ENCODE data around the gene PLCL1.

Gene PLCL1

DNA sequence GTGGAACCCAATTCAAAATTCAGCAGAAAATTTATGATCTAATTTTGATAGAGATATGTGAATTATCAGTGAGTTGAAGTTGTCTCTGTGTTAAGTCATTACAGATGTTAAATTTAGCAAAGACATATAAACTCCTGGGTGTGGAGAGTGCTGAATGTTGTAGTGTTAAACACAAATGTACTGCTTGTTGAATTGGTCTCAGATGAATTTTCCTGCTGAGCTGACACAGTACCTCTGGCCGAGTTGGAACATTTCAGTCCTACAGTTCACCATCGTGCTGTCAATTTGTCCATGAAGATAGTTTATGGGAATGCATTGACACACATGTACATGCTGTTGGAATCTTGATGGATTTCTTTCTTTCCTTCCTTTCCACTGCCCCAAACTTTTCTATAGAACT is 255.9 kb downstream of the PLCL1 start:
- DNase-seq (ENCODE audit: low spot score), result no peak

DNA sequence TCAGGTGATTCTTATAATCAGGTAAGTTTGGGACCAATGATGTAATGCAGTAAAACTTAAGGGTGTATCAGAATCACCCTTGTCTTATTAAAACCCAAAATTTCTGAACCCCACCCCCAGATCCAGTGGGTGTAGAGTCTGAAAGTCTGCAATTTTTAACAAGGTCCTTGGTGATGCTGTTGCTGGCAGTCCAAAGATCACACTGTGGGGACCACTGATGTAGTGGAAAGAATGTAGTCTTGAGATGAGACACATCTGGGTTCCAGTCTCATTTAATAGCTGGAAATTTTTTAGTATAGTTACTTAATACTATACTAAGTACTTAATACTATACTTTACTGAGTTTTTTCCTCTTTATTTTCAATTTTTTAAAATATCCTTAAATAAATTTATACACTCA is 258.4 kb downstream of the PLCL1 start:
- no peak for DNase-seq (ENCODE audit: low spot score)

DNA sequence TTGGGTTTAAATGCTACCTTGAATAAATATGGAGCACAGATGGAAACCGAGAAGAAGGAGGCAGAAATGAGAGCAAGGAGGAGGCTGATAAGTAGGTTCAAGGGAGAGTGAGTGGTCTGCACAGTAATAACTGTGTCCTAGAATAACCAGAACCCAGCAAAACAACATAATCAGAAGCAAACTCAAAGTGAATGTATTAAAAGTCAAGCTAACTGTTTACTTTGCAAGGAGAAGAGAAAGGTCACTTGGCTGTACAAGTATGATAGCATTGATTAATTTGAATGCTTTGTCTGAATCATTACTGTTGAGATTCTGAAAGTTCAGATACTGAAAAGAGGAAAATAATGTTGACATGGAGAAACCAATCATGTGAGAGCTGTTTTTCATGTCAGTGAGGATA is 258.8 kb downstream of the PLCL1 start:
- DNase-seq (ENCODE audit: low spot score), result no peak

DNA sequence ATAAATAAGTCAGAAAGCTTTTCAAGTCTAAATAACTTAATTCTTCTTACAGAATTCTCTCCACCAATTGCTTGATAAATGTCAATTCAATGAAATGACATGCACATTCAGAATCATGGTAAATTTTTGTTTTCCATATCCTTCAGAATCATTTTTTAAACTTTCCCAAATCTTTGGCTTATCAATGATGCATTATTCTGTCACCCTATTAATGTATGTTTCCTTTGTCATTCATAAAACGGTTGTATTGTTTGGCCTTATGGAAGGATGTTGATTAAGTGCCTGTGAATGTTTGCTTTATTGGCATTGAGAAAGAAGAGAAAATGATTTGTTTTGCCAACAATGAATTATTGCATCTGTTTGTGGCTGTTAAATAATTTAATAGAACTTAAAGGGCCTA is 260.9 kb downstream of the PLCL1 start:
- DNase-seq (ENCODE audit: low spot score), result no peak

DNA sequence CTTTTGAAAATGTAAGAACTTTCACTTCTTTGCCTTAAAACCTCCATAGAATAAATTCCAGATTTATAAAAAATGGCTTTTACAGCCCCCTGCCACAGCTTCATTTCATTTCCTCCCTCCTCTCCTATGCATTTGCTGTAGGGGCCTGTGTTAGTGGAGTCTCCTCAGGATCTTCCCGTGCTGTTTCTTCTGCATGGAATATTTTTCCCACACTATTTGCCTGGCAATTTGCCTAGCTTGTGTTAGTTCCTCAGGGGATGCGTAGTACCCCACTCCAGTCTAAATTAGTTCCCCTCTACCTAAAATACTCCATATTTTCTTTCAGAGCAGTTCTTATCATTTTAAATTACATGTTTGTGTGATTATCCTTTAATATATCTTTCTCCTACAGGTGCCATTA is 262.2 kb downstream of the PLCL1 start:
- DNase-seq (ENCODE audit: low spot score), result no peak

DNA sequence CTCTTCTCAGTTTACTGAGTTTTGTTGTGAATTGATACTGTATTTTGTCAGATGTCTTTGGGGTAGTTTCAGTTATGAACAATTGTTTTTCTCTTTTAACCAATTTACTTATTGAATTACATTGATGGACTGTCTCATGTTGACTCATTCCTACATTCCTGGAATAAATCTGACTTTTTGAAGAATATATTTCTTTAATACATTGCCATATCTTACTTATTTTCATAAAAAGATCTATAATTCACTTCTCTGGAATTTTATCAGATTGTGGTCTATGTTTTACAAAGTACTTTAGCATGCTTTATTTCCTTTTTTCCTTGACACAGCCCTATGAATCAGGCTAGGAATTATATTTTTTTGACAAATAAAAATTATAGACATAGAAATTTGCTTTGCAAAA is 268.3 kb downstream of the PLCL1 start:
- no peak for DNase-seq (ENCODE audit: low spot score)

DNA sequence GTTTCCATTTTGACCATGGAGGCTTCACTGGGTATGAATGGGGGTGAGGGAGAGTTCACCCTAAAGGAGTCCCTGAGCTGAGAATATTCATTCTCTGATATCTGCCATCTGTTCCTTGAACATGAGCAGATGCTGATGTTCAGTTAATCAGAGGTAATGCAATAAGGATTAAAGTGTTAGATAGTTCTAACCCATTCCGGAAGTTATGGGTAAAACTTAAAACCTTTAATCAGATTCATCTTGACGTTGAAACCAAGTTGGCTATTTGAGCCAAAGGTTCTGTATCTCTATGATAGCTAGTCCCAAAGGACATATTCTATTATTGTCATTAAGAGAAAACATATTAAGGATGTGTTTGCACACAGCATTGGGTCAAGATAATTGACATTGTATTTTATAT is 268.9 kb downstream of the PLCL1 start:
- DNase-seq (ENCODE audit: low spot score), result no peak

DNA sequence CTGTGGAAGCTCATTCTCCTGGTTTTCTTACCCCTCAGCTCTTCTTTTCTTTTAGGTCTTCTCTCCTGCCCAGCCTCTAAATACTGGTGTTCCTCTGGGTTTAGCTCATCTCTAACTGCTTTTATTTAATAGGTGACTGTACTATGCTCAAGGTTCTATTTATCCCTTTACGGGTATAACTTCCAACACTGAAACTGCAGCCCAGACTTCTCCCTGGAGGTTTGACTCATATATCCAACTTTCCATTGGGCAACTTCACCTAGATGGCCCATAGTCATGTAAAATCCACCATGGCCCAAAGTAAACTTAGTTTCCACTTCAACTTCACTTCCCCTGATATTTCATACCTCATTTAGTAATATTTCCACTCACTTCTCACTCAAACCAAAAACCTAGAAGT is 273.1 kb downstream of the PLCL1 start:
- no peak for DNase-seq (ENCODE audit: low spot score)

DNA sequence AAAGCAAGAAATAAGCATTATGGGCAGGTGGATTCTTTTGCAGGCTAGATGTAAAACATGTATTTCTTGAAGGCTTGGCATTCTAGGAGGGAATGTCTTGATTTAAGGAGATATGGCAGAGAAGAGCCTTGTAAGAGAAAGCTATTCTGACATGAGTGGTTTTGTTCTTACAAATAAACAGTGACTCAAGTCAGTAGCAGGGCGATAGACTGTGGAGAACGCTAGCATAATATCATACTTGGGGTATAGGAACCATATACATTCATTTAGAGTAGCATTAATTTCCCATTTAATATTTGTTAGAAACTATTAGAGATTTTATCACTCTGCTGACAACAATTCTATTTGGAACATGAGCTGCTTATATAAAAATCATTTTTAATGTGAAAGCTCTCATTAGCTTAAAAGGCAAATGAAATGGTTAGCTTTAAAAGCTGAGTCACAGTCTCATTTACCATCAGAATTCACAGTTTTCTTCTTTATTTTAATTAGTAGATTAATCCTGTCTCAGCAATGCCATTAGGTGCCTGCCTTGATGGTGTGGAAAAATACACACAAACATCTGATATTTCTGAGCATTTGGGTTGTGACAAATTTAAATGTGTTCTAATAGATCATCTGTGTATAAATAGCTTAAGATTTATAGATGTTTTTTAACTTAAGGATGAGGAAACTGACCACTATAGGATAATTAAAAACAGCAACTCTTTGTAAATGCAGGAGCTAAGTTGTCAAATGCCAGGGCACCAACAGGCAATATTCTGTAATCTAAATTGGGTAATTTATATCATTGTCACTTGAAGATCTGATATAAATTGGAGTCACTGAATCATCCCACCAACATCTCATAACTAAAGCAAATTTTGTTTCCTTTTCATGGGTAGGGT is 276.7 kb downstream of the PLCL1 start:
- no peak for DNase-seq (ENCODE audit: low spot score)

DNA sequence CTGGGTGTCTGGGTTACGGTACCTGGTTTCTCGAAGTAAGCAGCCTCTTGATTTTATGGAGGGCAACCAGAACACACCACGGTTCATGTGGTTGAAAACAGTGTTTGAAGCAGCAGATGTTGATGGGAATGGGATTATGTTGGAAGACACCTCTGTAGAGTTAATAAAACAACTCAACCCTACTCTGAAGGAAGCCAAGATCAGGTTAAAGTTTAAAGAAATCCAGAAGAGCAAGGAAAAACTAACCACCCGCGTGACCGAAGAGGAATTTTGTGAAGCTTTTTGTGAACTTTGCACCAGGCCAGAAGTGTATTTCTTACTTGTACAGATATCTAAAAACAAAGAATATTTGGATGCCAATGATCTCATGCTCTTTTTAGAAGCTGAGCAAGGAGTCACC is 279.8 kb downstream of the PLCL1 start:
- no peak for DNase-seq (ENCODE audit: low spot score)

DNA sequence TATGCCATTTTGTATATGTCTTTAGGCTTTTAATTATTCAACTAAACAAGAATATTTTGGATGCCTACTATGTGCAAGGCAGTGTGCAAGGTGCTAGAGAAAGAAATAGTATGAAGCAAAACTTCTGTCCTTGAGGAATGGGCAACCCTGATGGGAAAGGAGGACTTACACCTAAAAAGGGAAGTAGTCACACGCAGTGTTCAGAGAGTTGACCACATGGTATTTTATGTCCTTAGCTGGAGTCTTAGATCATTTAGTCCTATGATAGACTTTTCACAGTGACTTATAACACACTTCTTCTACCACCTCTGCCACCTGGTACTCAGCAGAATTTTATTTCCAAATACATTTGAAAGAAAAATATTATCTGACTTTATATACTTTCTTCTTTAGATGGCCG is 291.6 kb downstream of the PLCL1 start:
- DNase-seq (ENCODE audit: low spot score), result no peak

DNA sequence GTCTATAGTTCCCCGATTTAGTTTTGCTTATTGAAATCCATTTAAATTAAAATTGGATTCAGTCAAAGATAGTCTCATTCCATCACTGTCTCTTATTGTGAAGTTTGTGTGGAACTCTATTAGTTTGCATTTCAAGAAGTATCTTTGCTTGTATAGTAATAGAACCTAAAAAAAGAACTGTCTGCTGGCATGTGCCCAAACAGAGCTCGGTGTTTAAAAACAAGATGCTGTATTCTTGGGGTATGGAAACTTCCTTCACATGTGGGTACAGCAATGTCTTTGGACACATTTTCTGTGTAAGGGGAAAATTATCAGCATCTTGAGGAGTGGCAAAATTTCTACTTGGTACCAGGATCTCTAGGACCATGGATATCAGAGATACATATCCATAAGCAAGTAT is 292.6 kb downstream of the PLCL1 start:
- no peak for DNase-seq (ENCODE audit: low spot score)

DNA sequence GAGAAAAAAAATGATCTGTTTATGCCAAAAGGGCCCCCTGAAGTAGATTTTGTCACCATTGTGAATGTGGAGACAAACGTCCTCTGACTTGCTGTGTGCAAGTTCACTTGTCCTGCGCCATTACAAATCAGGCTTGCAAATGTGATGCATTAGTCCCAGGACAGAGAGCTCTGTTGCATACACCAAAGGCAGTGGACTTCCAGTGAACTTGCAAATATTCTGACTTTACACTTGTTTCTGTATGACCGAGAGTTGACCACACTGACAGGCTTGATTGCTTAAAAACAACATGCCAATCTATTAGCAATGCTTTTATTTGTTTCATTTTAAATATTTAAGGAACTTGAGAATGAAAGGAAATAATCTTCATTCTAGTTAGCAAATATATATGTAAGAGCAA is 293.2 kb downstream of the PLCL1 start:
- no peak for DNase-seq (ENCODE audit: low spot score)

DNA sequence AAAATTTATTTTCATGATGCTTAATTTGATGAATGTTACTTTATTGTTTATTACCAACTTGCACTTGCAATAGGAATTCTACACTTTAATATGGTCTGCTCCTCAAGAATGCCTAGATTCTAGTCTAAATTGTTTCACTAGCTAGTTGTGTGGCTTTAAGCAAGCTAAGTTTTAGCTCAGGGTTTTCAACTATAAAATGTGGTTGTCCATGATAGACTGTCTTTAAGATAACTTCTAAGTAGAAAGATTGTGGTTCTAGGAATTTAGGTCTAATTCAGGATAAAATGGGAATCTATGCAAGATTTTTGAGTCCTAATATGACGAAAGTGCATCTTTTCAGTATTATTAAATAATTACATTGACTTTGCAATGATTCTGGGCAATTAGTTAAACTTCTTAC is 294.0 kb downstream of the PLCL1 start:
- no peak for DNase-seq (ENCODE audit: low spot score)

DNA sequence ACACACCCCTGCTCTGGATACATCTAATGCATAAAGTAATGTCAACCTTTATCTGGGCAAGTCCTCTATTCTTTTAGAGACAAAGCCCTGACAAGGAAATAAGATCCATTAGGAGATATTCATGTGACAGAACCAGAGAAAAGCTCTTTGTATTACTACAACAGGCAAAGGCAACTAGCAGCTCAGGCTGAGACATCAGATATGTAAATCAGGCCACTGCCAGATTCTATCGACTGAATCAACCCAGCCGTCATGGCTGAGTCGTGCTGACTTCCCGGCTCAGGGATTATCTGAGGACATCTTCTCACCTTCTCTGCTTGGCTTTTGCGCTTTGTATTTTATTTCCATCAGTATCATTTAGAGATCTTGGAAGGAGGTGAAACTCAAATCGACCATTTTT is 294.5 kb downstream of the PLCL1 start:
- DNase-seq (ENCODE audit: low spot score), result no peak

DNA sequence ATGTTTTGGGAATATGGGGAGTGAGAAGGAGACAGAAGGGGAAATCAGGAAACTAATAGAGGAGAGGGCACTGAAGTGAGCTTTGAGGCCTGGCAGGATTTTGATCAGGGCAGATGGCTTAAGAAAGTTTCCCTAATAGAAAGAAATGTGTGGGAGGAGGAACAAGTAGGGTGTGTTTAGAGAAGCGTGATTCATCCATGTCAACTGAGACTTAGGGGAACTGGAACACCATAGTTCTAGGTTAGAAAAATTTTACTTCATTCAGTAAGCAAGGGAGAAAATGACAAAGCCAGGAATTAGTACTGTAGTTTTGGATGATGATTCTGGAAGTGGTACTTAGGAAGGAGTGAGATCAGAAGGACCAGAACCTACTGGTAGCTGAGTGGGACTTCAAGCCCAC is 296.0 kb downstream of the PLCL1 start:
- no peak for DNase-seq (ENCODE audit: low spot score)

DNA sequence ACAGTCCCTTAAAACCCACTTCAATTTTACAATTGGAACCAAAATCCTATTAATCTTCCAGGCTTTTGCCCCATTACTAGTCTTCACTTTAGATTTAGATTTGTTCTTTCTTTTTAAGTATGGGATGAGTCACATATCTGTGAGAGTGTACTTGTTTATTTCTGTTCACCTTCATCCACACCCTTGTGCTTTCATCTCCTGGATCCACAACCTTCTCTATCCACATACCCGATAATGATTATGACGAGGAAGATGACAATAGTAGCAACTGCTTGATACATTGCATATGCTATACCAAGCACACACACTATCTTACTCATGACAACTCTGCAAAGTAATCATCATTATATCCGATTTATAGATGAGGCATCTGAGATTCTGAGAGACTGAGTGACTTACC is 297.3 kb downstream of the PLCL1 start:
- no peak for DNase-seq (ENCODE audit: low spot score)

DNA sequence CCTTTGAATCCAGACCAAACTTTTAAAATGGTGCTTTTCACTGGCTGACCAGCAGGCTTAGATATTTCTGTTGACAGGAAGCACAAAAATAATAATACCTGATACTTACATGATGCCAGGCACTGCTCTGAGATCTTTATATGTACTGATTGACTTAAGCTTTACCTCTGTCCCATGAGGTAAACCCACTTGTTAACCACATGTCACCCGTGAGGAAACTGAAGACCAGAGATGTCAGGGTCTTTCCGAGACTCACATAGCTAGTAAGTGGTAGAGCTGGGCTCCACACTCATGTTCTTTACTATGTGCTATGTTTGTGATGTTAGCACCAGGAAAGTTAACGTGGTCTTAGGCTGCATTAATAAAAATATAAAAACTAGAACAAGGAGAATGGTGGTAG is 297.7 kb downstream of the PLCL1 start:
- no peak for DNase-seq (ENCODE audit: low spot score)

DNA sequence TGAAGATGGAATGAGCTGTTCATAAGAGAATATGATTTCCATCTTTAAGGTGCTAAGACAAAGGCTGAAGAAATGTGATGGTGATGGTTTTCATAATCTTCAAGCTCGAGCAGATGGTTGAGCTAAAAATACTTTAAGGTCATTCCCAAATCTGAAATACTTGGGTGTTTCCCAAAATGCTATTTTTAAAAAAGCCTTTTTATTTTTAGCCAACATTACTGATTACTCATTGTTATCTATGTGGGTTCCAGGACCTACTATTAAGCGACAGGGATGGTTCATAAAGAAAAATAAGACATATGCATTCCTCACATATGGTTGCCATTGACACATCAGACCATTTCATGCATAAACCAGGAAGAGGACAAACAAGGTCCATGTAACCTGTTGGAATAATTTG is 298.5 kb downstream of the PLCL1 start:
- DNase-seq (ENCODE audit: low spot score), result no peak

DNA sequence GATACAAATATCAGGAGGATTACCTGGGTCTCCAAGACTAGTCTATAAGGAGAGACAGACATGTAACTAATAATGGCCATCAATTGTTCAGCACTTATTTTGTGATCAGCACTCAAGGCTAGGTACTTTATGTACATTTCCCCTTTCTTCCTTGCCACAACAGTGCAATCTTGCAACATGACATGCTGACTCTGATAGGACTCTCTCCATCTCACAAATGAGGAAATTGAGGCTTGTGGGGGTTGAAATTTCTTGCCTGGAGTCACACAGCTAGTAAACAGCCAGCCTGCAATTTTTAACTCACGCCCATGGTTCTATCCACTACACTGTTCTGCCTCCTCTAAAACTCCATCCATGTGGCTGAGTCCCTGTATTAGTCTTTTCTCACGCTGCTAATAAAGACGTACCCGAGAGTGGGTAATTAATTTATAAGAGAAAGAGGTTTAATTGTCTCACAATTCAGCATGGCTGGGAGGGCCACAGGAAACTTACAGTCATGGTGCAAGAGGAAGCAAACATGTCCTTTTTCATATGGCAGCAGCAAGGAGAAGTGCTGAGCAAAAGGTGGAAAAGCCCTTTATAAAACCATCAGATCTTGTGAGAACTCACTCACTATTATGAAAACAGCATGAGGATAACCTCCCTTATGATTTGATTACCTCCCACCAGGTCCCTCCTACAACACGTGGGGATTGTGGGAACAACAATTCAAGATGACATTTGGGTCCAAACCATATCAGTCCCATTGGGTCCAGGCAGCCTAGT is 302.4 kb downstream of the PLCL1 start:
- DNase-seq (ENCODE audit: low spot score), result no peak

DNA sequence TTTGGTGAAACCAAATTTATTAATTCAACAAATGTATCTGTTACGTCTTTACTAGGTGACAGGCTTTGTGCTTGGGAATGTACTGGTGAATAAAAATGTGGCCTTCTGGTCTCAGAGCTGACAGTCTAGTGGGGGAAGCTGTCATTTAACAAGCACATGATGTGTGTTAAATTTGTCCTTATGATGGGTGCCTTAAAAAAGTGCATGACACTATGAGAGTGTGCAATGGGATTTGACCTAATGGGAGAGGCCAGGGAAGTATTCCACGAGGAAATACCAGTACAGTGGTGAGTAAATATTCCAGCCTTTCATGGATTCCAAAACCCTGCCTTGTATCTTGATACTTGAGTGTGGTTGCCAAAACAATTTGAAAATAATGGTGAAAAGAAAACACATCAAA is 308.9 kb downstream of the PLCL1 start:
- no peak for DNase-seq (ENCODE audit: low spot score)

DNA sequence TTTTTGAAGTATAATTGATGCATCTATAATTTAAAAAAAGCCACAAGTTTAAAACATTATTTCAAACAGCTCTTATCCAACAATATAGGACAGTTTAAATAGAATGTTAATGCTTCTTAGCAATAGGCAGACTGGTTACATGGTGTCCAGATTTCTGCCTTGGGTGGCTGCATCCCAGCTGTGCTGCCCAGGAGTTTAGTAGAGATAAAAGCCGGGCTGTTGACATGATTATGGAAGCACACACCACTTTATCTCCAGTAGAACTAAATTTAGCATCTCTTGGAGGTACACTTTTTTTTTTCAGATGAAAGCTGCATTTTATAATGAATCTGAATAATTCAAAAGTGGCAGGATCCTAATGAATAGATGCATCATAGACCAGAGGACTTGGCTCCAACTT is 309.7 kb downstream of the PLCL1 start:
- no peak for DNase-seq (ENCODE audit: low spot score)

DNA sequence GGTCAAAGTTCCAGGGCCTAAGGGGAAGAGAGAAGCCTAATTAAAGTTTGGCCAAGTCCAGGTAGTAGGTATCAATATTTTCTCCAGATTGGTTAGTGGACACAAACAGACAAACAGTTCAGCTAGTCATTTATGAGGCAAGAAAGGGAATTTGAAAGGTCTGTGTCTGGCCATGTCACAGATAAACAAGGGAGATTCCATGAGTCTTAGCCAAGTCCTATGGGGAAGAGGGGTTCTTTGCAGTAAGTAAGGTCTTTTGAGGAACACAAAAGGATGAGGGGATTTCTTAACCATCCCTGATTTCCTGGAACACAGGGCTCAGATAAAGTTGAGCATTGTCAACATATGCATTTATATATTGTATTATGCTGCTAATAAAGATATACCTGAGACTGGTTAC is 310.8 kb downstream of the PLCL1 start:
- DNase-seq (ENCODE audit: low spot score), result no peak

DNA sequence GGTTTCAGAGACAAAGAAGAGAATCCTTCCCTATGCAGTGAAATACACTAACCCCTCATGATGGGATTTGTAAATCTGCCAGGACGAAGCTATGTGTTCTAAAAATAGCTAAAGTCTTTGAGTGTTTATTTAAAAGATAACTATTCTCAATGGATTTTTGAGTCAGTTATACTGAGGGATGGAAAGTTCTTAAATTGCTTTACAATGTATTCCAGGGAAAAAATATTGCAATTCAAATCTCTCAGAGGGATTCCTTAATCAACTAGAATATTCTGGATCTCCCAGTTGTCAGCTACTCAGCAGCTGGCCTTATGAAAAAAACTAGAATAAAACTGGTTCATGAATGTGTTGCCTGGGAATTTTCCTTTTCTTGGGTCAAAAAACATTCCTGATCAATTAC is 312.4 kb downstream of the PLCL1 start:
- DNase-seq (ENCODE audit: low spot score), result no peak

Measured in CD4-positive, alpha-beta T cell treated with Interleukin-2 at 100 ng/mL for 4 hours (primary cell).